Fibroblast of lung (primary cell): ENCODE results near the gene CCDC30. TPM values are rescaled to one million over a fixed set of nuclear protein-coding genes. Genes with fewer than 3 reads are reported as not detected.

ENCODE experiments used
- DNase-seq, 2 donors: peaks; one replicate each; pipeline versions ENCODE4 v3.0.0 to v3.0.0-alpha.2; 2010; ENCODE audit warnings: low read depth in 2 of 2
- H2AFZ ChIP-seq: 2 replicates; pipeline ENCODE4 v1.5.1; 2012; ENCODE audit warnings: low read length, control low read depth, inconsistent platforms
- H3K27ac ChIP-seq: 2 replicates; pipeline ENCODE4 v1.5.1; 2011; ENCODE audit warnings: low read length, control low read depth; ENCODE audit not compliant: insufficient read depth
- H3K27me3 ChIP-seq: 2 replicates; pipeline ENCODE4 v1.5.1; 2011; ENCODE audit warnings: mild to moderate bottlenecking, low read length; ENCODE audit not compliant: control insufficient read depth, insufficient read depth
- H3K36me3 ChIP-seq: 2 replicates; pipeline ENCODE4 v1.5.1; 2011; ENCODE audit warnings: low read length; ENCODE audit not compliant: control insufficient read depth, insufficient read depth
- H3K4me1 ChIP-seq: 2 replicates; pipeline ENCODE4 v1.5.1; 2011; ENCODE audit warnings: low read length; ENCODE audit not compliant: control insufficient read depth, insufficient read depth; ENCODE audit errors: extremely low read depth
- H3K4me2 ChIP-seq: 2 replicates; pipeline ENCODE4 v1.5.1; 2011; ENCODE audit warnings: low read length, control low read depth; ENCODE audit not compliant: insufficient read depth; ENCODE audit errors: extremely low read depth
- H3K4me3 ChIP-seq, 4 experiments: fragments of 200-600 bp in 1 of 4; sonication (generic) in 1 of 4; replicated peaks in 1 of 4; 2 replicates each; pipeline ENCODE4 v1.5.1; 2011 to 2016; ENCODE audit warnings: low read length in 4 of 4, low read depth in 3 of 4, mild to moderate bottlenecking in 3 of 4, control low read depth in 2 of 4, inconsistent platforms in 1 of 4, mixed read lengths in 1 of 4; ENCODE audit not compliant: insufficient read depth in 1 of 4; ENCODE audit errors: control extremely low read depth in 1 of 4
- H3K79me2 ChIP-seq: 2 replicates; pipeline ENCODE4 v1.5.1; 2012; ENCODE audit warnings: mild to moderate bottlenecking, low read length, inconsistent platforms; ENCODE audit not compliant: control insufficient read depth, insufficient read depth
- H3K9ac ChIP-seq: 2 replicates; pipeline ENCODE4 v1.5.1; 2011; ENCODE audit warnings: mild to moderate bottlenecking, low read length, control low read depth; ENCODE audit not compliant: insufficient read depth
- H3K9me3 ChIP-seq: 2 replicates; pipeline ENCODE4 v1.5.1; 2012; ENCODE audit warnings: low read depth, low read length; ENCODE audit not compliant: control insufficient read depth, insufficient read depth
- H4K20me1 ChIP-seq: 2 replicates; pipeline ENCODE4 v1.5.1; 2011; ENCODE audit warnings: low read length; ENCODE audit not compliant: control insufficient read depth, insufficient read depth; ENCODE audit errors: extremely low read depth
- EZH2 ChIP-seq: IDR thresholded peaks from 2 replicates; pipeline ENCODE4 v1.5.1; 2012; ENCODE audit warnings: low read length, control low read depth, mild to moderate bottlenecking; ENCODE audit errors: missing control alignments
- polyA plus RNA-seq, 2 donors: library from polyadenylated mRNA; depleted of rRNA in 1 of 2; stranded (reverse) in 1 of 2; unstranded in 1 of 2; fragments of >200 nt; gene quantifications; 2 replicates each; pipeline ENCODE4 v1.2.1, GENCODE V29; 2011 to 2012; ENCODE audit warnings: missing spikeins in 1 of 2
- total RNA-seq: library from RNA; depleted of rRNA; stranded (reverse); fragments of >200 nt; gene quantifications from 2 replicates; pipeline ENCODE4 v1.2.1, GENCODE V29; 2014
- TF ChIP-seq, protein P1 (sequence below), 2 donors: IDR thresholded peaks in 1 of 2; conservative IDR thresholded peaks in 1 of 2; 1 replicate in 1 of 2; 2 replicates in 1 of 2; pipeline ENCODE4 v1.5.1; 2011 to 2012; ENCODE audit warnings: low read length in 2 of 2, control low read depth in 1 of 2, inconsistent platforms in 1 of 2, low read depth in 1 of 2, mild to moderate bottlenecking in 1 of 2

Gene CCDC30
- total and polyA plus RNA-seq, 2 donors (not counting 1 experiment from before 2014, with no cell fraction given) = 0.56 to 1.3 TPM

DNA sequence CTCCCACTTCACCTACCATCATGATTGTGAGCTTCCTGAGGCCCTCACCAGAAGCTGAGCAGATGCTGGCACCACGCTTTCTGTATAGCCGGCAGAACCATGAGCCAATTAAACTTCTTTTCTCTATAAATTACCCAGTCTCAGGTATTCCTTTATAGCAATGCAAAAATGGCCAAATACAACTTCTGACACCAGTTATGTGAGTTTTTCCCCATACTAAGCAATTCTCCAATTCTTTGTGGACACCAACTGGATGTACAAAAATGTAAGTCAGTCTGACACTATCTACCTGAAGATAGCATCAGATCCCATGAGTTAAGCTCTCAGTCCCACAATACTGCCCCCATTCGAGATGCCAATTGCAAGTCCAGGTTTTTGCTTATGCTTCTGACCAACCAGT lies 129.7 kb downstream of the CCDC30 start:
- Histone ChIP-seq H3K4me1 (no peaks in the 10 kb centered on the region), H4K20me1 (no peaks in the 10 kb centered on the region), H2AFZ (no peak overlapping the region), H3K79me2 (no peaks in the 10 kb centered on the region), H3K9me3 (no peaks in the 10 kb centered on the region), H3K27ac (no peak overlapping the region), H3K4me3 (no peak overlapping the region), H3K36me3 (no peaks in the 10 kb centered on the region), H3K27me3 (no peaks in the 10 kb centered on the region), H3K9ac (no peak overlapping the region), H3K4me2 (no peak overlapping the region)
- no peak for DNase-seq
- TF ChIP-seq, protein P1, sequence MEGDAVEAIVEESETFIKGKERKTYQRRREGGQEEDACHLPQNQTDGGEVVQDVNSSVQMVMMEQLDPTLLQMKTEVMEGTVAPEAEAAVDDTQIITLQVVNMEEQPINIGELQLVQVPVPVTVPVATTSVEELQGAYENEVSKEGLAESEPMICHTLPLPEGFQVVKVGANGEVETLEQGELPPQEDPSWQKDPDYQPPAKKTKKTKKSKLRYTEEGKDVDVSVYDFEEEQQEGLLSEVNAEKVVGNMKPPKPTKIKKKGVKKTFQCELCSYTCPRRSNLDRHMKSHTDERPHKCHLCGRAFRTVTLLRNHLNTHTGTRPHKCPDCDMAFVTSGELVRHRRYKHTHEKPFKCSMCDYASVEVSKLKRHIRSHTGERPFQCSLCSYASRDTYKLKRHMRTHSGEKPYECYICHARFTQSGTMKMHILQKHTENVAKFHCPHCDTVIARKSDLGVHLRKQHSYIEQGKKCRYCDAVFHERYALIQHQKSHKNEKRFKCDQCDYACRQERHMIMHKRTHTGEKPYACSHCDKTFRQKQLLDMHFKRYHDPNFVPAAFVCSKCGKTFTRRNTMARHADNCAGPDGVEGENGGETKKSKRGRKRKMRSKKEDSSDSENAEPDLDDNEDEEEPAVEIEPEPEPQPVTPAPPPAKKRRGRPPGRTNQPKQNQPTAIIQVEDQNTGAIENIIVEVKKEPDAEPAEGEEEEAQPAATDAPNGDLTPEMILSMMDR (conservative IDR thresholded peaks at IDR 0.05 in 1 of 2, IDR thresholded peaks at IDR 0.05 in 1 of 2; ENCODE audit: low read depth in 1 of 2, low read length in 2 of 2) = no peak
- TF ChIP-seq EZH2 = no peak

DNA sequence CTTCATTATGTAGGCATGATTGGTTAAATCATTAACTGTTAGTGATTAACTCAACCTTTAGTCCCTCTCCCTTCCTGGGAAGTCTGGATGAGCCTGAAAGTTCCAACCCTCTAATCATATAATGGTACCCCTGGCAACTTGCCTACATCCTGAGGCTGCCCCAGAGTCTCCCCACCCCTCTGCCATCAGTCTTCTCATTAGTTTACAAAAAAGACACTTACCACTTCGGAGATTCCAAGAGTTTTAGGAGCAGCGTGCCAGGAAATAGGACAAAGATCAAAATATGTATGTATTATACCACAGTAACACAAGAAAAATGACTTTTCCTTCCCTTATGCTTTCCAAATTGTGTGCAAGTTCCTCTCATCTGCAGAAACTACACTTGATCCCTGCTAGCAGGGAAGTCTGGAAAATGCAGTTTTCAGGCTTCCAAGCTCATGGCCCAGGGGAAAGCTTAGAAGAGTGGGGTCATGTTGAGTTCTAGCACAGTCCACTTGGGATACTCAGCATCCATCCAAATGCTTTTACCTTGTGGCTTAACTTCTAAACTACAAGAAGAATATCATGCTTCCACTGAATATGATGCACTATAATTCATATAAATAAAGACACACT lies 130.5 kb downstream of the CCDC30 start:
- Histone ChIP-seq H3K27ac (no peak overlapping the region), H3K27me3 (no peaks in the 10 kb centered on the region), H3K36me3 (no peaks in the 10 kb centered on the region), H3K79me2 (no peaks in the 10 kb centered on the region), H3K9ac (no peak overlapping the region), H2AFZ (no peak overlapping the region), H3K4me3 (no peak overlapping the region), H3K4me2 (no peak overlapping the region), H3K9me3 (no peaks in the 10 kb centered on the region), H3K4me1 (no peaks in the 10 kb centered on the region), H4K20me1 (no peaks in the 10 kb centered on the region)
- TF ChIP-seq, protein P1 (conservative IDR thresholded peaks at IDR 0.05 in 1 of 2, IDR thresholded peaks at IDR 0.05 in 1 of 2; ENCODE audit: low read depth in 1 of 2, low read length in 2 of 2) = no peak
- no peak for TF ChIP-seq EZH2
- DNase-seq = no peak

DNA sequence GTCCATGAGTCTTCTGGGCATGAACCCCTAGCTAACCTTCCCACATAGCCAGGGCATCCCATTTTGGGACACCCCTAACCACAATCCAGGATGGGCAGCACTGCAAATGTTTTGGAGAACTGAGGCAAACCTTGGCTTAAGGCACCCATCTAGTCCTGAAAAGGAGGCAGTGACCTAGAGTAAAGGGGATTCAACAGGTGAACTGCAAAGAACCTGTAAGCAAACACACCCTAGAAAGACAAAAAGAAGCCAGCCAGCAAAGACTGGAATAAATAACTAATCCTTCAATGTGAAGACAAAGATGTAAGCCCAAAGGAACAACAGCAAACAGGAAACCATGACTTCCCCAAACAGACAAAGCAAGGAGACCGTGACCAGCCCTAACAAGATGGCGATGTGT lies 138.4 kb downstream of the CCDC30 start:
- TF ChIP-seq, protein P1 (conservative IDR thresholded peaks at IDR 0.05 in 1 of 2, IDR thresholded peaks at IDR 0.05 in 1 of 2; ENCODE audit: low read depth in 1 of 2, low read length in 2 of 2) = no peak
- TF ChIP-seq EZH2 = no peak

More for the DNA sequence above, 138.4 kb downstream of the CCDC30 start:
- no peaks in the 10 kb centered on the region for H3K9me3 ChIP-seq
- H3K9ac ChIP-seq = no peak overlapping the region
- no peak overlapping the region for H3K4me2 ChIP-seq
- no peaks in the 10 kb centered on the region for H3K79me2 ChIP-seq
- no peaks in the 10 kb centered on the region for H3K27me3 ChIP-seq
- no peaks in the 10 kb centered on the region for H4K20me1 ChIP-seq
- H3K27ac ChIP-seq = no peak overlapping the region
- DNase-seq = no peak
- no peak overlapping the region for H2AFZ ChIP-seq
- no peaks in the 10 kb centered on the region for H3K4me1 ChIP-seq
- no peaks in the 10 kb centered on the region for H3K36me3 ChIP-seq
- no peak overlapping the region for H3K4me3 ChIP-seq
